Measurements from ENCODE around the gene HSCB.
"Not testable (repeated sequence)": the region's sequence is repeated elsewhere in the genome, so short reads cannot be mapped to it uniquely, and the experiment has no call there.

Gene HSCB

GRCh38 chr22:28730179-28730578 lies 11.7 kb upstream of the HSCB start:
- H3K4me3 ChIP-seq (replicated peaks; ENCODE audit: low read depth, low read length) = no peak overlapping the region
- no peaks in the 10 kb centered on the region for H3K27me3 ChIP-seq (replicated peaks; ENCODE audit: control insufficient read depth, insufficient read depth, low read length)
- H3K36me3 ChIP-seq (ENCODE audit: control insufficient read depth, insufficient read depth, low read length) = peaks cover 8% of the 10 kb centered on the region
- TF ChIP-seq CTCF (IDR thresholded peaks at IDR 0.05; ENCODE audit: insufficient read depth, low read length, poor library complexity, severe bottlenecking) = no peak
- no peak for DNase-seq (ENCODE audit: extremely low read depth, insufficient read length)

DNA sequence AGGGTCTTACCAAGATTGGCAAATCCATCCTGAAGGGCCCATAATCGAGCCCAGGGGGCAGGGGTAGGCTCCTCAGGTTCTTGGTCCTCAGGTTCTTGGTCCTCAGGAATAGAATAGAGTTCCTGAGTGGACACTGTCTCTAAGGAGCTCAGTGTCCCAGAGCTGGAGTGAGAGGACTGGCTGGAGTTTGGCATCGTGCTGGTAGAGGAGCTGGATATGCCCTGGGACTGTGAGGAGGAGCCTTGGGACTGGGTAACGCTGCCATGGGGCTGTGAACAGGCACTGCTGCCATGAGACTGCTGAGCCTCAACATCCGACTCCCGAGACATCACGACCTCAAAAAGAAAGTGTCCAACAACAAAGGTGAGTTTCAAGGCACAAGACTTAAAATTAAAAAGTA lies 7.4 kb upstream of the HSCB start:
- Histone ChIP-seq H3K36me3 (ENCODE audit: control insufficient read depth, insufficient read depth, low read length) (peaks cover 5% of the 10 kb centered on the region), H3K4me3 (replicated peaks; ENCODE audit: low read depth, low read length) (no peak overlapping the region), H3K27me3 (replicated peaks; ENCODE audit: control insufficient read depth, insufficient read depth, low read length) (no peaks in the 10 kb centered on the region)
- no peak for TF ChIP-seq CTCF (IDR thresholded peaks at IDR 0.05; ENCODE audit: insufficient read depth, low read length, poor library complexity, severe bottlenecking)
- DNase-seq (ENCODE audit: extremely low read depth, insufficient read length) = no peak

GRCh38 chr22:28736301-28737155 lies 5.3 kb upstream of the HSCB start:
- TF ChIP-seq CTCF (IDR thresholded peaks at IDR 0.05; ENCODE audit: insufficient read depth, low read length, poor library complexity, severe bottlenecking) = no peak
- Histone ChIP-seq H3K36me3 (ENCODE audit: control insufficient read depth, insufficient read depth, low read length) (peaks cover 5% of the 10 kb centered on the region), H3K27me3 (replicated peaks; ENCODE audit: control insufficient read depth, insufficient read depth, low read length) (no peaks in the 10 kb centered on the region), H3K4me3 (replicated peaks; ENCODE audit: low read depth, low read length) (no peak overlapping the region)
- DNase-seq (ENCODE audit: extremely low read depth, insufficient read length) = no peak

GRCh38 chr22:28737701-28738100 lies 4.1 kb upstream of the HSCB start:
- Histone ChIP-seq H3K27me3 (replicated peaks; ENCODE audit: control insufficient read depth, insufficient read depth, low read length) (no peaks in the 10 kb centered on the region), H3K4me3 (replicated peaks; ENCODE audit: low read depth, low read length) (no peak overlapping the region), H3K36me3 (ENCODE audit: control insufficient read depth, insufficient read depth, low read length) (peaks cover 5% of the 10 kb centered on the region)
- DNase-seq (ENCODE audit: extremely low read depth, insufficient read length) = no peak
- TF ChIP-seq CTCF (IDR thresholded peaks at IDR 0.05; ENCODE audit: insufficient read depth, low read length, poor library complexity, severe bottlenecking) = no peak

- not testable (repeated sequence) for H3K4me3 ChIP-seq (replicated peaks; ENCODE audit: low read depth, low read length); H3K36me3 ChIP-seq (ENCODE audit: control insufficient read depth, insufficient read depth, low read length); H3K27me3 ChIP-seq (replicated peaks; ENCODE audit: control insufficient read depth, insufficient read depth, low read length); DNase-seq (ENCODE audit: extremely low read depth, insufficient read length)
These were observed 3.0 kb upstream of the HSCB start for GRCh38 chr22:28738876-28739275.

- TF ChIP-seq CTCF (IDR thresholded peaks at IDR 0.05; ENCODE audit: insufficient read depth, low read length, poor library complexity, severe bottlenecking) = no peak
- DNase-seq (ENCODE audit: extremely low read depth, insufficient read length) = no peak
- H3K27me3 ChIP-seq (replicated peaks; ENCODE audit: control insufficient read depth, insufficient read depth, low read length) = no peaks in the 10 kb centered on the region
- H3K36me3 ChIP-seq (ENCODE audit: control insufficient read depth, insufficient read depth, low read length) = peaks cover 1% of the 10 kb centered on the region; the same call in 1 of the 2 replicates
- peak overlapping the region; percentile 69 for H3K4me3 ChIP-seq (replicated peaks; ENCODE audit: low read depth, low read length)
These were observed 547 bp upstream of the HSCB start for GRCh38 chr22:28741200-28741784.
